H9 (cell line): ENCODE results near the gene SLC2A9. TPM values are rescaled to one million over a fixed set of nuclear protein-coding genes. Genes with fewer than 3 reads are reported as not detected.

Experiments used
- DNase-seq: peaks from one replicate; pipeline ENCODE4 v3.0.0-alpha.2; 2017
- H2AFZ ChIP-seq: one replicate; pipeline ENCODE4 v1.6.1; 2013; ENCODE audit warnings: mild to moderate bottlenecking, low read length, control low read depth, moderate library complexity
- H2AK5ac ChIP-seq: 2 replicates; pipeline ENCODE4 v1.6.1; 2013; ENCODE audit warnings: low read length, control low read depth, mixed read lengths; ENCODE audit not compliant: insufficient read length
- H2BK120ac ChIP-seq: one replicate; pipeline ENCODE4 v1.6.1; 2013; ENCODE audit warnings: low read depth, mild to moderate bottlenecking, low read length, control low read depth, inconsistent platforms; ENCODE audit not compliant: poor library complexity, severe bottlenecking
- H2BK12ac ChIP-seq: 2 replicates; pipeline ENCODE4 v1.6.1; 2013; ENCODE audit warnings: low read length, control low read depth, mixed read lengths, low read depth; ENCODE audit not compliant: insufficient read length
- H2BK15ac ChIP-seq: 2 replicates; pipeline ENCODE4 v1.6.1; 2013; ENCODE audit warnings: low read depth, low read length, control low read depth
- H2BK20ac ChIP-seq: one replicate; pipeline ENCODE4 v1.6.1; 2013; ENCODE audit warnings: low read depth, mild to moderate bottlenecking, low read length, control low read depth, inconsistent platforms; ENCODE audit not compliant: poor library complexity, severe bottlenecking
- H2BK5ac ChIP-seq: 2 replicates; pipeline ENCODE4 v1.6.1; 2013; ENCODE audit warnings: low read length, control low read depth, mixed read lengths; ENCODE audit not compliant: insufficient read length
- H3K14ac ChIP-seq: 2 replicates; pipeline ENCODE4 v1.6.1; 2013; ENCODE audit warnings: low read length, control low read depth; ENCODE audit not compliant: insufficient read depth
- H3K18ac ChIP-seq: 2 replicates; pipeline ENCODE4 v1.6.1; 2013; ENCODE audit warnings: low read depth, mild to moderate bottlenecking, mixed read lengths, low read length, control low read depth; ENCODE audit not compliant: insufficient read length
- H3K23ac ChIP-seq: 2 replicates; pipeline ENCODE4 v1.6.1; 2013; ENCODE audit warnings: low read length, control low read depth, mixed read lengths, low read depth; ENCODE audit not compliant: insufficient read length
- H3K23me2 ChIP-seq: 2 replicates; pipeline ENCODE4 v1.6.1; 2013; ENCODE audit warnings: low read depth, mild to moderate bottlenecking, mixed read lengths, low read length, control low read depth; ENCODE audit not compliant: insufficient read length, poor library complexity, severe bottlenecking
- H3K27ac ChIP-seq: 2 replicates; pipeline ENCODE4 v1.5.1; 2013; ENCODE audit warnings: low read length, control low read depth, mixed read lengths, low read depth; ENCODE audit not compliant: insufficient read length
- H3K27me3 ChIP-seq: 2 replicates; pipeline ENCODE4 v1.6.1; 2013; ENCODE audit warnings: low read length, control low read depth, inconsistent platforms; ENCODE audit not compliant: insufficient read depth
- H3K4ac ChIP-seq: 2 replicates; pipeline ENCODE4 v1.6.1; 2013; ENCODE audit warnings: low read depth, mild to moderate bottlenecking, control low read depth, inconsistent platforms, low read length, moderate library complexity
- H3K4me1 ChIP-seq: 2 replicates; pipeline ENCODE4 v1.6.1; 2013; ENCODE audit warnings: low read length, control low read depth, inconsistent platforms; ENCODE audit not compliant: insufficient read depth
- H3K4me2 ChIP-seq: 2 replicates; pipeline ENCODE4 v1.6.1; 2013; ENCODE audit warnings: low read length, control low read depth, mixed read lengths; ENCODE audit not compliant: insufficient read length, insufficient read depth
- H3K56ac ChIP-seq: 2 replicates; pipeline ENCODE4 v1.6.1; 2013; ENCODE audit warnings: low read depth, mild to moderate bottlenecking, mixed read lengths, low read length, control low read depth; ENCODE audit not compliant: insufficient read length
- H3K79me1 ChIP-seq: 2 replicates; pipeline ENCODE4 v1.6.1; 2013; ENCODE audit warnings: low read depth, mild to moderate bottlenecking, moderate library complexity, low read length, control low read depth, inconsistent platforms; ENCODE audit not compliant: insufficient read depth, poor library complexity, severe bottlenecking
- H3K79me2 ChIP-seq: 2 replicates; pipeline ENCODE4 v1.6.1; 2013; ENCODE audit warnings: low read length, control low read depth, inconsistent platforms; ENCODE audit not compliant: insufficient read depth
- H3K9ac ChIP-seq: 2 replicates; pipeline ENCODE4 v1.6.1; 2013; ENCODE audit warnings: low read length, control low read depth, mixed read lengths; ENCODE audit not compliant: insufficient read length; ENCODE audit errors: extremely low read depth
- H3K9me3 ChIP-seq: one replicate; pipeline ENCODE4 v1.6.1; 2013; ENCODE audit warnings: low read depth, low read length, inconsistent platforms; ENCODE audit not compliant: control insufficient read depth
- H3T11ph ChIP-seq: one replicate; pipeline ENCODE4 v1.6.1; 2013; ENCODE audit warnings: mild to moderate bottlenecking, low read length, control low read depth, inconsistent platforms
- H4K20me1 ChIP-seq: one replicate; pipeline ENCODE4 v1.6.1; 2013; ENCODE audit not compliant: control insufficient read depth, insufficient read length, insufficient read depth
- H4K5ac ChIP-seq: 2 replicates; pipeline ENCODE4 v1.6.1; 2013; ENCODE audit warnings: low read depth, mild to moderate bottlenecking, mixed read lengths, low read length, control low read depth; ENCODE audit not compliant: insufficient read length
- H4K8ac ChIP-seq: replicated peaks from 2 replicates; pipeline ENCODE4 v1.6.1; 2013; ENCODE audit warnings: low read length, control low read depth, mixed read lengths, low read depth; ENCODE audit not compliant: insufficient read length
- H4K91ac ChIP-seq: 2 replicates; pipeline ENCODE4 v1.6.1; 2013; ENCODE audit warnings: low read depth, mild to moderate bottlenecking, moderate library complexity, mixed read lengths, low read length, control low read depth; ENCODE audit not compliant: insufficient read length
- H3K27ac Mint-ChIP-seq, 3 experiments: 2 replicates in 2 of 3; 3 replicates in 1 of 3; pipeline ENCODE4 v1.8.0; 2020 to 2021; ENCODE audit warnings: mixed read lengths in 3 of 3, mild to moderate bottlenecking in 1 of 3, moderate library complexity in 1 of 3
- H3K27me3 Mint-ChIP-seq: 2 replicates; pipeline ENCODE4 v1.8.0; 2021; ENCODE audit warnings: low read depth, mild to moderate bottlenecking, moderate library complexity, mixed read lengths
- H3K36me3 Mint-ChIP-seq, 3 experiments: 2 replicates in 2 of 3; 3 replicates in 1 of 3; pipeline ENCODE4 v1.8.0; 2020 to 2021; ENCODE audit warnings: low read depth in 3 of 3, mixed read lengths in 3 of 3; ENCODE audit not compliant: insufficient read depth in 1 of 3
- H3K4me1 Mint-ChIP-seq, 2 experiments: 2 replicates each; pipeline ENCODE4 v1.8.0; 2020; ENCODE audit warnings: mixed read lengths in 2 of 2
- H3K4me3 Mint-ChIP-seq, 2 experiments: 2 replicates in 1 of 2; 3 replicates in 1 of 2; pipeline ENCODE4 v1.8.0; 2020 to 2021; ENCODE audit warnings: mild to moderate bottlenecking in 2 of 2, mixed read lengths in 2 of 2, moderate library complexity in 1 of 2
- H3K9me3 Mint-ChIP-seq, 2 experiments: 2 replicates in 1 of 2; 3 replicates in 1 of 2; pipeline ENCODE4 v1.8.0; 2020; ENCODE audit warnings: mild to moderate bottlenecking in 2 of 2, mixed read lengths in 2 of 2, moderate library complexity in 1 of 2
- WGBS: extraction: QIAGEN DNeasy Blood & Tissue Kit; methylation state at CpG from one replicate; pipeline ENCODE4 v1.1.7; 2013; ENCODE audit warnings: missing lambda C conversion rate, low lambda C conversion rate, mixed read lengths; ENCODE audit not compliant: insufficient read length; ENCODE audit errors: extremely low coverage; 5-methylcytosine and 5-hydroxymethylcytosine counted together
- total RNA-seq: library from RNA; stranded (reverse); gene quantifications from 2 replicates; pipeline ENCODE4 v1.2.1, GENCODE V29; 2021
- TF ChIP-seq, protein P1 (sequence below): fragments of 200-600 bp; sonication (generic); conservative IDR thresholded peaks from 3 replicates; pipeline ENCODE4 v1.8.0; 2021; ENCODE audit warnings: antibody characterized with exemption, mild to moderate bottlenecking

The SLC2A9 gene
- total RNA-seq, 1 experiment from 2014 or later: 0.79 TPM

DNA sequence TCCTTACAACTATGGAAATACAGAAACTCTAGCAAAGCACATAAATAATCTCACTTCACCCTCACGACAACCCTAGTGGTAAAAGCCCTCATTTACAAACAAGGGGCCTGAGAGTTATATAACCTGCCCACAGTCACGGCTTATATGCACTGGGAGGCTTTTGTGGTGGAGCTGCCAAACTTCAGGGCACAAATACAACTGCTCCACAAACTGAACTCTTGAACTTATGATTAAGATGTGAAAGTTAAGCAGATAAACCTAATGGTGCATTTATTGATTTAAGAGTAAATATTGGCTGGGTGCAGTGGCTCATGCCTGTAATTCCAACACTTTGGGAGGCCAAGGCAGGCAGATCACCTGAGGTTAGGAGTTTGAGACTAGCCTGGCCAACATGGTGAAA, 19.0 kb downstream of the SLC2A9 start:
- H4K91ac ChIP-seq: no peak overlapping the region
- no peak overlapping the region for H2BK12ac ChIP-seq
- H3K23ac ChIP-seq: no peak overlapping the region
- H2BK20ac ChIP-seq: no peak overlapping the region
- H2AFZ ChIP-seq: no peak overlapping the region
- no peak overlapping the region for H3K18ac ChIP-seq
- TF ChIP-seq, protein P1, sequence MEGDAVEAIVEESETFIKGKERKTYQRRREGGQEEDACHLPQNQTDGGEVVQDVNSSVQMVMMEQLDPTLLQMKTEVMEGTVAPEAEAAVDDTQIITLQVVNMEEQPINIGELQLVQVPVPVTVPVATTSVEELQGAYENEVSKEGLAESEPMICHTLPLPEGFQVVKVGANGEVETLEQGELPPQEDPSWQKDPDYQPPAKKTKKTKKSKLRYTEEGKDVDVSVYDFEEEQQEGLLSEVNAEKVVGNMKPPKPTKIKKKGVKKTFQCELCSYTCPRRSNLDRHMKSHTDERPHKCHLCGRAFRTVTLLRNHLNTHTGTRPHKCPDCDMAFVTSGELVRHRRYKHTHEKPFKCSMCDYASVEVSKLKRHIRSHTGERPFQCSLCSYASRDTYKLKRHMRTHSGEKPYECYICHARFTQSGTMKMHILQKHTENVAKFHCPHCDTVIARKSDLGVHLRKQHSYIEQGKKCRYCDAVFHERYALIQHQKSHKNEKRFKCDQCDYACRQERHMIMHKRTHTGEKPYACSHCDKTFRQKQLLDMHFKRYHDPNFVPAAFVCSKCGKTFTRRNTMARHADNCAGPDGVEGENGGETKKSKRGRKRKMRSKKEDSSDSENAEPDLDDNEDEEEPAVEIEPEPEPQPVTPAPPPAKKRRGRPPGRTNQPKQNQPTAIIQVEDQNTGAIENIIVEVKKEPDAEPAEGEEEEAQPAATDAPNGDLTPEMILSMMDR: no peak
- H3K27ac Mint-ChIP-seq: no peak overlapping the region
- peaks cover 7 to 11% of the 10 kb centered on the region in 2 experiments; a peak in 3 of 4 replicates for H3K4me1 Mint-ChIP-seq
- H2BK15ac ChIP-seq: no peak overlapping the region
- no peak overlapping the region for H3K14ac ChIP-seq
- H3K23me2 ChIP-seq: no peaks in the 10 kb centered on the region
- peaks cover 2% of the 10 kb centered on the region; the same call in 1 of the 2 replicates for H3K79me2 ChIP-seq
- no peak overlapping the region for H3T11ph ChIP-seq
- no peaks in the 10 kb centered on the region for H3K27me3 ChIP-seq
- WGBS: no CpG with 5 or more reads among the region's 2 CpGs
- no peaks in the 10 kb centered on the region for H3K79me1 ChIP-seq
- no peak overlapping the region for H4K5ac ChIP-seq
- H3K36me3 Mint-ChIP-seq: no peaks in the 10 kb centered on the region
- no peak overlapping the region for H3K4me3 Mint-ChIP-seq
- H3K56ac ChIP-seq: no peak overlapping the region
- H3K9me3 ChIP-seq: no peaks in the 10 kb centered on the region
- DNase-seq: no peak
- no peak overlapping the region for H2BK120ac ChIP-seq
- H4K8ac ChIP-seq: no peak overlapping the region
- no peaks in the 10 kb centered on the region for H3K4me1 ChIP-seq
- H3K4ac ChIP-seq: no peak overlapping the region
- no peak overlapping the region for H3K27ac ChIP-seq
- H3K27me3 Mint-ChIP-seq: no peaks in the 10 kb centered on the region; the same call in none of the 2 replicates
- no peaks in the 10 kb centered on the region; a peak in 1 of 5 replicates for H3K9me3 Mint-ChIP-seq
- H4K20me1 ChIP-seq: no peaks in the 10 kb centered on the region
- no peak overlapping the region for H2BK5ac ChIP-seq
- H3K4me2 ChIP-seq: no peak overlapping the region
- no peak overlapping the region for H3K9ac ChIP-seq
- H2AK5ac ChIP-seq: no peak overlapping the region
